GM19351 (cell line): ENCODE results near the gene COX4I1.

Source experiments
- ATAC-seq: cut with Tn5 transposase; IDR thresholded peaks from one replicate; pipeline ENCODE4 v1.9.1; 2021; ENCODE audit warnings: mild to moderate bottlenecking, moderate library complexity; ENCODE audit not compliant: unreplicated experiment

The COX4I1 gene

GRCh38 chr16:85799497-85800320, at the start of gene COX4I1, which contains the start of gene EMC8:
TSS of gene COX4I1 (plus strand) at chr16:85799695. CDS start at chr16:85801206, 1,511 bp downstream.
TSS of gene EMC8 (minus strand) at chr16:85799544. CDS start at chr16:85799295, 249 bp downstream.
- ATAC-seq, result peak; percentile 76

DNA sequence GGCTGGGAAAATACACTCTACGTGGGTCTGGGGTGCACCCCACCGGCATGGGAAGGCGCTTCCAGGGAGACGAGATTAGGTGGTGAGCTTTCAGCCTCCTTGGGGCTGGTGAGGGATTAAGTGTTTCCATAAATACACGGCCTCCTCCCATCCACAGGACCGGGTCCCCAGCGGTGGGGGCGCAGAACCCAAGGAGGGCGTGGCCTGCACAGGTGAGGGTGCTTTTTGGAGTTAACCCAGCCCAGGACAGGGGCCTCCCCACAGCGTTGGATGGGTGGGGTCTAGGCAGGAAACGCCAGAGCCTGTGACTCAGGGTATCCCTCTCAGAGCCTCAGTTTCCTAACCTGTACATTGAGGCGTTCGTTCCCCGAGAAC, 49.7 kb upstream of the COX4I1 start:
- ATAC-seq, result no peak

GRCh38 chr16:85750146-85750826, 49.2 kb upstream of the COX4I1 start:
- ATAC-seq, result peak; percentile 38

- peak; percentile 34 for ATAC-seq
Measured at GRCh38 chr16:85750827-85751697, 48.4 kb upstream of the COX4I1 start, which contains the start of gene C16orf74. TSS of gene C16orf74 (minus strand) at chr16:85751096. CDS start at chr16:85735217, 15,879 bp downstream.

DNA sequence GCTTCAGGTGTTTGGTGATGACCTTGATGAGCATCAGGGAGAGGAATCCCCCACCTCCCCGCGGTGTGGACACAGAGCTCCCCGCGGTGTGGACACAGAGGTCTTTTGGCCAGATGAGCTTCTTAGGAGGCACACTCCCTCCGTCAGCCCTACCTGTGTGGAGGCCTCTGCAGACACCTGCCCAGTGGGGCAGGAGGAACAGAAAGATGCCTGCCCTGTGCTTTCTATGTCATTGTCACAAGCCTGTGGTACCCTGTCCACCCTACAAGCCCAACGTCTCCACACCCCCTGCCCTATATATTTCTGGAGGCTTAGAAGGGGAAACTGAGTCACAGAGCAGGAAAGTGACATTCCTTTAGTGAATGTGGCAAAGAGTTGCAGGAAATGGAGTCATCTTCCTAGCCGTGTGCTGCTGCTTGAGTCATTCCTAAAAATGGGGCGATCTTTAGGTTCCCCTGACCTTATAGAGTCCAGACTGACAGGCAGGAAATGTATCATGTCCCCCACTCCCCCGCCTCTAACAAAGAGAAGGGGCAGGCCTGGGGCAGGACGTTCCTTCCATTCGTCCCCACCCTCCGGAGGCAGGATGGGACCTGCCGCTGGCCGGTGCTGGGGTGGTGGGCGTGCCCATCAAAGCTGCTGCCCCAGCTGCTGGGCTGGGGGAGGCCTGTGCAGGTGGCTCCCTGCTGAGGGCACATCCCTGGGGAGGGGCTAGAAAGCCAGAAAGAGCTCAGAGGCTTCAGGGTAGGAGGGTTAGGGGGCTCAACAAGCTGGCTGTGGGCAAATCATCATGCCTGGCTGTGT, 47.6 kb upstream of the COX4I1 start:
- no peak for ATAC-seq

- no peak for ATAC-seq
Measured at GRCh38 chr16:85752511-85753420, 46.7 kb upstream of the COX4I1 start.

- ATAC-seq, result no peak
Measured at GRCh38 chr16:85753559-85753958, 45.9 kb upstream of the COX4I1 start.

- no peak for ATAC-seq
Measured at GRCh38 chr16:85753976-85754375, 45.5 kb upstream of the COX4I1 start.

GRCh38 chr16:85754413-85754812, 45.1 kb upstream of the COX4I1 start:
- ATAC-seq, result no peak

DNA sequence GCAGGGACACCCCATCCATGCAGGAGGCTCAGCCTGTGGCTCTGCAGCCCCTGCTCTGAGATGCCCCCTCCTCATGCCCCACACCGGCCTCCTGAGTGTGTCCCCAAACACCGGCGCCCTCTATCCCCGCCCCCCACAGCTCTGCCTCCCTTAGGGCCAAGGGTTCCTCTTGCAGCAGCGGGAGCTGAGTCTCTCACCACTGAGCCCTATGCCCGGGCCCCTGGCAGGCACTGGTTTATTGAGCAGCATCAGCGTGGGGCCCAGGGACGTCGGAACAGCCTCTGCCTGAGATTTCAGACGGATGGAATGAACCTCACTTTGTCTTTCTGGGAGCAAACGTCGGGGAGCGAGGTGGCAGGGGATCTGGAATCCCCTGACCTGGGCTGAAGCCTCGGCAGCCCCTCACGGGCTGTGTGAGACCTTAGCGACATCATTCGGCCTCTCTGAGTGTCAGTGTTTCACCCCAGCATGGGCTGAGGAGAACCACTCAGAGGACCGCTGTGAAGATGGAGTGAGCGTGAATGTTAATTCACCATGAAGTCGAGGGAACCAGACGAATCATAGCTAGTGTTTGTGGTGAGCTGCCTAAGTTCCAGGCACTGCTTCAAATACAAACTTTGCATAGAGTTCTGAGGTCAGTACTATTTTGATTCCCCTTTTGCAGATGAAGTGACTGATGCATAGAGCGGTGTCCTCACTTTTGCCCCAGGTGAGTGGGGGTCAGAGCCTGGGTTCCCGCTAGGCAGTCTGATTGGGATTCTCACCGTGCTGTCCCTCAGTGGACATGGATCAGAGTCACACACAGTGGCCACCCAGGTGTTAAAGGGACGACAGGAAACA, 43.3 kb upstream of the COX4I1 start:
- ATAC-seq, result peak; percentile 52

GRCh38 chr16:85757341-85757822, 42.1 kb upstream of the COX4I1 start:
- ATAC-seq, result peak; percentile 34

DNA sequence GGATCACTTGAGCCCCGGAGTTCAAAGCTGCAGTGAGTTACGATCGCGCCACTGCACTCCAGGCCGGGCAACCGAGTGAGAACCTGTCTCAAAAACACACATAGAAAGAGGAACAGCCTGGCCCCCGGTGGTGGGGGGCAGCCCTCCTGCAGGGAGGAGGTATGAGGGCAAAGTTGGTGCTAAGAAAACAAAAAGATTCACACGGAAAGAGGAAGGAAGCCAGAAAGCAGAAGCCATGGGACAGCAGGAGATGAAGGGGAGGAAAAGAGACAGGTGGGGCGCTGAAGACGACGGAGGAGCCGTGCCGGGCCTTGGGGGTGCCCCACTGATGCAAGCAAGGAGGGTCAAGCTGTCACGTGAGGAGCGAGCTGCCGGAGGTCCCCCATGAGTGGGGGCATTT, 40.4 kb upstream of the COX4I1 start:
- no peak for ATAC-seq

GRCh38 chr16:85759631-85760419, 39.7 kb upstream of the COX4I1 start:
- no peak for ATAC-seq

- no peak for ATAC-seq
Measured at GRCh38 chr16:85761861-85762260, 37.6 kb upstream of the COX4I1 start.

DNA sequence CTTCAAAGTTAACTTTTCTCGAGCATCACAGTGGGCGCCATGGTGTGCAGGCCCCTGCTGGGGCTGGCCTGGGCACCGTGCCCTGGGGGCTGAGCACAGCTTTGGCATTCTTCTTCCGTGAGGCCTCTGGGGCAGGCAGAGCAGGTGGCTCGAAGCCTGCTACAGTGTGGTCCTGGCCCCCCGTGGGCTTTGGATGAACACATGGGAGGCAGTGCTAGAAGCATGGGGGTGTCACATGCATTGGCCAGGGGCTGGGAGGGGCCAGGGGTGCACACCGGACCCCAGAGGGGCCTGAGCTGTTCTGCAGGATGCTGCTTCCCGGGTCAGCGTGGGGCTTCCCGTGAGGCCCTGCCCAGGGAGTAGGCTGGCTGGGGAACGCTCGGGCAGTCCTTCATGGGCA, 36.5 kb upstream of the COX4I1 start:
- ATAC-seq, result no peak

DNA sequence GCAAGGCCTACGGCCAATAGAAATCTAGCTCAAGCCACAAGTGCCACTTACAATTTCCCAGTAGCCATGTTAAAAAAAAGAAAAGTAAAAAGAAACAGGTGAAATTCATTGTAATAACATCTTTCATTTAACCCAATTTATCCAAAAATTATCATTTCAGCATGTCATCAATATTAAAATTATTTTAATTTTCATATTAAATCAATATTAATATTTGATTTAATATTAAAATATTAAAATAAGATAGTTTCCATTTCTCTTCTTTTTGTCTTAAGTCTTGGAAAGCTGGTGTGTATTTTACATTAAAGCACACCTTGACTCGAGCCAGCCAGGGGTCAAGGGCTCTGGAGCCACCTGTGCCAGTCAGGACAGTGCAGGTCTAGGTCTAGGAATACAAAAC, 35.9 kb upstream of the COX4I1 start:
- ATAC-seq, result no peak

DNA sequence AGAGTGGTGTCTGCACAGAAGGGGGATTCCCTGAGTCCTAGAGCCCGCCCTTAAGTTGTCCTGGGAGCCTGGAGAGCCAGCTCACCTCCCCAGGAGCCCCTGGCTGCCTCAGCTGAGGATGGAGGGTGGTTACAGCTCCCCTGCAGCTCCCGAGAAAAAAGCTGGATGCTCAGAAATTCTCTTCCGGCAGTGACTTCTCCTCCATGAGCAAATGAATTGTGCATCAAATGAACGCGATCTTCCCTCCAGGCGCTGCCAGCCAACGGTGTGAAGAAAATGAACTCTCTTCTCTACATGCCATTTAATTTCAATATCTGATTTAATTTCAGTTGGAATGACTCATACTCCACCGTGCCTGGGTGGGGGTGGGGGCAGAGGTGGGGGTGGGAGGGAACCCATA, 34.3 kb upstream of the COX4I1 start:
- no peak for ATAC-seq
